Peyer's patch (tissue), 4 donors: ENCODE results near the gene SLC5A9.

Experiments used
- POLR2A ChIP-seq, 2 donors: fragments of 450-650 bp; IDR thresholded peaks; one replicate each; pipeline ENCODE4 v1.5.1; 2017; ENCODE audit warnings: antibody characterized with exemption in 2 of 2, mild to moderate bottlenecking in 2 of 2, moderate library complexity in 2 of 2
- TF ChIP-seq, protein P1 (sequence below), 6 experiments: fragments of 450-650 bp in 4 of 6; fragments of 200-600 bp in 2 of 6; sonication (generic) in 1 of 6; IDR thresholded peaks; one replicate each; pipeline ENCODE4 v1.5.1; 2017 to 2019; ENCODE audit warnings: antibody characterized with exemption in 6 of 6, mild to moderate bottlenecking in 3 of 6, moderate library complexity in 1 of 6

GRCh38 chr1:48294656-48295055 lies 72.1 kb downstream of the SLC5A9 start:
- no peak for TF ChIP-seq POLR2A (IDR thresholded peaks at IDR 0.05)
- TF ChIP-seq, protein P1, sequence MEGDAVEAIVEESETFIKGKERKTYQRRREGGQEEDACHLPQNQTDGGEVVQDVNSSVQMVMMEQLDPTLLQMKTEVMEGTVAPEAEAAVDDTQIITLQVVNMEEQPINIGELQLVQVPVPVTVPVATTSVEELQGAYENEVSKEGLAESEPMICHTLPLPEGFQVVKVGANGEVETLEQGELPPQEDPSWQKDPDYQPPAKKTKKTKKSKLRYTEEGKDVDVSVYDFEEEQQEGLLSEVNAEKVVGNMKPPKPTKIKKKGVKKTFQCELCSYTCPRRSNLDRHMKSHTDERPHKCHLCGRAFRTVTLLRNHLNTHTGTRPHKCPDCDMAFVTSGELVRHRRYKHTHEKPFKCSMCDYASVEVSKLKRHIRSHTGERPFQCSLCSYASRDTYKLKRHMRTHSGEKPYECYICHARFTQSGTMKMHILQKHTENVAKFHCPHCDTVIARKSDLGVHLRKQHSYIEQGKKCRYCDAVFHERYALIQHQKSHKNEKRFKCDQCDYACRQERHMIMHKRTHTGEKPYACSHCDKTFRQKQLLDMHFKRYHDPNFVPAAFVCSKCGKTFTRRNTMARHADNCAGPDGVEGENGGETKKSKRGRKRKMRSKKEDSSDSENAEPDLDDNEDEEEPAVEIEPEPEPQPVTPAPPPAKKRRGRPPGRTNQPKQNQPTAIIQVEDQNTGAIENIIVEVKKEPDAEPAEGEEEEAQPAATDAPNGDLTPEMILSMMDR (IDR thresholded peaks at IDR 0.05): no peak
